Peyer's patch (tissue), 4 donors: ENCODE results near the gene PPP1R13L.

Experiments
- CTCF ChIP-seq, 6 experiments: fragments of 450-650 bp in 4 of 6; fragments of 200-600 bp in 2 of 6; sonication (generic) in 1 of 6; IDR thresholded peaks; one replicate each; pipeline ENCODE4 v1.5.1; 2017 to 2019; ENCODE audit warnings: antibody characterized with exemption in 6 of 6, mild to moderate bottlenecking in 3 of 6, moderate library complexity in 1 of 6
- POLR2A ChIP-seq, 2 donors: fragments of 450-650 bp; IDR thresholded peaks; one replicate each; pipeline ENCODE4 v1.5.1; 2017; ENCODE audit warnings: antibody characterized with exemption in 2 of 2, mild to moderate bottlenecking in 2 of 2, moderate library complexity in 2 of 2

GRCh38 chr19:45363861-45364459 is 40.9 kb downstream of the PPP1R13L start:
- TF ChIP-seq CTCF (IDR thresholded peaks at IDR 0.05) (no peak), POLR2A (IDR thresholded peaks at IDR 0.05) (no peak)
